ENCODE measurements around the gene KIAA1328.

GRCh38 chr18:37156330-37156942, 327.5 kb downstream of the KIAA1328 start:
- TF ChIP-seq CTCF (IDR thresholded peaks at IDR 0.05) (no peak), KDM5A (IDR thresholded peaks at IDR 0.05) (no peak), SMC3 (IDR thresholded peaks at IDR 0.05) (no peak)
- TF ChIP-seq, protein P1, sequence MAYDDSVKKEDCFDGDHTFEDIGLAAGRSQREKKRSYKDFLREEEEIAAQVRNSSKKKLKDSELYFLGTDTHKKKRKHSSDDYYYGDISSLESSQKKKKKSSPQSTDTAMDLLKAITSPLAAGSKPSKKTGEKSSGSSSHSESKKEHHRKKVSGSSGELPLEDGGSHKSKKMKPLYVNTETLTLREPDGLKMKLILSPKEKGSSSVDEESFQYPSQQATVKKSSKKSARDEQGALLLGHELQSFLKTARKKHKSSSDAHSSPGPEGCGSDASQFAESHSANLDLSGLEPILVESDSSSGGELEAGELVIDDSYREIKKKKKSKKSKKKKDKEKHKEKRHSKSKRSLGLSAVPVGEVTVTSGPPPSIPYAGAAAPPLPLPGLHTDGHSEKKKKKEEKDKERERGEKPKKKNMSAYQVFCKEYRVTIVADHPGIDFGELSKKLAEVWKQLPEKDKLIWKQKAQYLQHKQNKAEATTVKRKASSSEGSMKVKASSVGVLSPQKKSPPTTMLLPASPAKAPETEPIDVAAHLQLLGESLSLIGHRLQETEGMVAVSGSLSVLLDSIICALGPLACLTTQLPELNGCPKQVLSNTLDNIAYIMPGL (CRISPR knock-in tag; IDR thresholded peaks at IDR 0.05; ENCODE audit: borderline replicate concordance), result no peak
